K562 (cell line): ENCODE data around the gene TMC6. TPM values are rescaled to one million over a fixed set of nuclear protein-coding genes. Genes with fewer than 3 reads are reported as not detected.

ENCODE experiments used
- ARID4B ChIP-seq: sonication (generic); formaldehyde crosslinking; IDR thresholded peaks from 2 replicates; pipeline ENCODE4 v1.8.0; 2022; ENCODE audit warnings: mild to moderate bottlenecking, missing genetic modification reagents
- CTBP1 ChIP-seq: fragments of 450-650 bp; IDR thresholded peaks from 2 replicates; pipeline ENCODE4 v1.6.1; 2016; ENCODE audit warnings: borderline replicate concordance
- FOXP1 ChIP-seq: sonication (generic); formaldehyde crosslinking; IDR thresholded peaks from 2 replicates; pipeline ENCODE4 v1.8.0; 2022; ENCODE audit warnings: mild to moderate bottlenecking, missing genetic modification reagents
- MYC ChIP-seq, 2 experiments: fragments of 250-450 bp in 1 of 2; sonication (Bioruptor Pico) in 1 of 2; IDR thresholded peaks; 2 replicates each; pipeline versions ENCODE4 v1.5.1 to v1.6.1; 2012 to 2021; ENCODE audit warnings: low read depth in 2 of 2, borderline replicate concordance in 1 of 2, improper control_type of control experiment in 1 of 2, low read length in 1 of 2, mild to moderate bottlenecking in 1 of 2, moderate library complexity in 1 of 2
- POLR2AphosphoS5 ChIP-seq: IDR thresholded peaks from 2 replicates; pipeline ENCODE4 v1.6.1; 2011; ENCODE audit warnings: mild to moderate bottlenecking, low read depth, low read length, moderate library complexity; ENCODE audit not compliant: control insufficient read depth, insufficient read depth
- PTRF ChIP-seq: fragments of 450-650 bp; IDR thresholded peaks from 2 replicates; pipeline ENCODE4 v1.6.1; 2016; ENCODE audit warnings: mild to moderate bottlenecking, missing genetic modification characterization, missing compliant biosample characterization
- RNF2 ChIP-seq: sonication (generic); IDR thresholded peaks from 2 replicates; pipeline ENCODE4 v1.6.1; 2016
- SMAD1 ChIP-seq: fragments of 150-350 bp; IDR thresholded peaks from 2 replicates; pipeline ENCODE4 v1.6.1; 2014; ENCODE audit warnings: low read length, low read depth; ENCODE audit not compliant: partially characterized antibody
- U2AF1 ChIP-seq: fragments of 200-400 bp; formaldehyde crosslinking; optimal IDR thresholded peaks from 2 replicates; pipeline ENCODE3; 2017; ENCODE audit warnings: mild to moderate bottlenecking, low read depth, low read length, moderate library complexity
- UBTF ChIP-seq, 2 experiments: IDR thresholded peaks; 2 replicates each; pipeline ENCODE4 v1.6.1; 2012; ENCODE audit warnings: improper control_type of control experiment in 2 of 2, low read depth in 2 of 2, low read length in 2 of 2, borderline replicate concordance in 1 of 2
- ZBTB2 ChIP-seq: fragments of 450-650 bp; IDR thresholded peaks from 2 replicates; pipeline ENCODE4 v1.6.1; 2016; ENCODE audit warnings: antibody characterized with exemption
- ZNF263 ChIP-seq: sonication (generic); formaldehyde crosslinking; IDR thresholded peaks from 2 replicates; pipeline ENCODE4 v1.8.0; 2022; ENCODE audit warnings: mild to moderate bottlenecking, missing genetic modification reagents, borderline replicate concordance
- ZNF592 ChIP-seq: fragments of 450-650 bp; IDR thresholded peaks from 2 replicates; pipeline ENCODE4 v1.6.1; 2017; ENCODE audit warnings: antibody characterized with exemption, mild to moderate bottlenecking
- polyA plus RNA-seq, 8 experiments: library from polyadenylated mRNA; depleted of rRNA in 4 of 8; stranded (reverse) in 5 of 8; unstranded in 3 of 8; fragments of >200 nt; fragmentation: Nextera tagmentation in 2 of 8; fragmentation: Illumina TruSeq in 1 of 8; extraction: Ambion mirVana in 2 of 8; extraction: Trizol in 1 of 8; gene quantifications; 2 replicates each; pipeline versions ENCODE4 v1.2.1 to v1.2.3, GENCODE V29; 2011 to 2014; ENCODE audit warnings: inconsistent platforms in 1 of 8, missing spikeins in 1 of 8
- total RNA-seq, 7 experiments: library from RNA; depleted of rRNA in 6 of 7; stranded (reverse); fragments of >200 nt in 6 of 7; fragmentation: Illumina TruSeq in 2 of 7; extraction: Trizol in 2 of 7; gene quantifications; 2 replicates each; pipeline versions ENCODE4 v1.2.1 to v1.2.3, GENCODE V29; 2011 to 2021; ENCODE audit warnings: low replicate concordance in 1 of 7

Gene TMC6
- total and polyA plus RNA-seq, 9 of the 15 experiments (the other 6 are each of a cell fraction or from before 2014, with no cell fraction given), result 4.1 to 351 (median 66.9) TPM

- TF ChIP-seq UBTF (IDR thresholded peaks at IDR 0.05; ENCODE audit: borderline replicate concordance in 1 of 2, low read depth in 2 of 2, low read length in 2 of 2) (peak in 1 of 2 experiments; percentile 56; a peak in 1 of 4 replicates), RNF2 (peak; percentile 66; the same call in 1 of the 2 replicates), POLR2AphosphoS5 (peak; percentile 57; the same call in 1 of the 2 replicates), ZNF263 (CRISPR knock-in tag) (no peak), FOXP1 (CRISPR knock-in tag) (0 out of 2 replicates have a peak, but pooled peaks have one; percentile 47), MYC (IDR thresholded peaks at IDR 0.05; ENCODE audit: low read depth, low read length) (peak; percentile 76; the same call in 1 of the 2 replicates), MYC (CRISPR knock-in tag; IDR thresholded peaks at IDR 0.05; ENCODE audit: borderline replicate concordance, low read depth) (0 out of 2 replicates have a peak, but pooled peaks have one; percentile 34), ARID4B (peak; percentile 71), ZBTB2 (no peak), SMAD1 (peak; percentile 63), PTRF (tag) (no peak), ZNF592 (peak; percentile 88), CTBP1 (peak; percentile 37; the same call in 1 of the 2 replicates), U2AF1 (no peak)
These were observed 1.2 kb downstream of the TMC6 start (continued) for GRCh38 chr17:78127239-78127887.
